Measurements from ENCODE around the gene GPR18.
A peak's percentile ranks its signal among the peaks of the same experiment; 100 is the strongest.
"Not testable (repeated sequence)": the region's sequence is repeated elsewhere in the genome, so short reads cannot be mapped to it uniquely, and the experiment has no call there.

The GPR18 gene

DNA sequence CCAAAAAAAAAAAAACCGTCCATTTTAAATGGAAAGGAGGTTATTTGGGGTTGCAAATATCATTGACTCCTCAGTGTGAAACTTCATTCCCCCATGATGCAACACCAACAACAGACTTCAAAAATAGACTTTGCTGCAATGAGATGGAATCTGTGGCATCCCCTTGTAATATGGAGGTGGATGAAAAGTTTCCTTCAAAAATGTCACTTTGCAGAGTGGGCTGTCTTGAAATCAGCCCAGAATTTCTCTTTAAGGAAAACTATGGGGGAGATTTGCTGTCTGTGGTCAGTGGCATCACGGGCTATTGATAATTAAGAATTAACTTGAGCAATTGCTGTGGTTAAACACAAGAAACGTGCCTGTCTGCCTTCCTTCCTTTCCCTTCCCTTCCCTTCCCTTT, 1.5 kb downstream of the GPR18 start:
- intact Hi-C loops (cut with micrococcal nuclease) = loop anchor here (5.0 kb wide), 1 partner anchor 34 kb away; no protein-coding TSS in a partner anchor
- Mint-ChIP-seq H3K4me3 (no peak overlapping the region), H3K27me3 (no peaks in the 10 kb centered on the region), H3K9me3 (no peaks in the 10 kb centered on the region), H3K27ac (no peak overlapping the region), H3K36me3 (ENCODE audit: low read depth) (peaks cover 21% of the 10 kb centered on the region), H3K4me1 (ENCODE audit: low read depth) (peaks cover 50% of the 10 kb centered on the region)

DNA sequence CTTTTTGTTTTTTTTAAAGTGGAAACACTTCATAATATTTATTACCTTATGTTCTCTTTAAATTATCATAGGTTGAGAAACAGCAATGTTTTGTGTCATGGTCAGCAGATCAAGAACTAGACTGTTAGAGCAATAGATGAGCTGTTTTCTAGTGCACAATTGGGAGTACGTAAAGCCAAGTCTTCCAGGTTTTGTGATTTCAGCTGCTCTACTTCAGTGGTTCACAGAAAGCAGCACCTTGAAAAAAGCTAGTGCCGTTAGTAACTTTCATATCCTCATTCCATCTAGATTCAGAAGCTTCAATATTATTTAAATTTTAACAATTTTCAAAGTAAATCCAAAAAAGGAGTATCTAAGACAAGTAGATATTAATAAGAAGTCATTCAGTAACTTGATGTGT, 1.9 kb downstream of the GPR18 start:
- Mint-ChIP-seq H3K4me3 (no peak overlapping the region), H3K9me3 (no peaks in the 10 kb centered on the region), H3K4me1 (ENCODE audit: low read depth) (peaks cover 52% of the 10 kb centered on the region), H3K36me3 (ENCODE audit: low read depth) (peaks cover 21% of the 10 kb centered on the region), H3K27me3 (no peaks in the 10 kb centered on the region), H3K27ac (no peak overlapping the region)
- intact Hi-C loops (cut with micrococcal nuclease) = loop anchor here (5.0 kb wide), 1 partner anchor 34 kb away; no protein-coding TSS in a partner anchor

DNA sequence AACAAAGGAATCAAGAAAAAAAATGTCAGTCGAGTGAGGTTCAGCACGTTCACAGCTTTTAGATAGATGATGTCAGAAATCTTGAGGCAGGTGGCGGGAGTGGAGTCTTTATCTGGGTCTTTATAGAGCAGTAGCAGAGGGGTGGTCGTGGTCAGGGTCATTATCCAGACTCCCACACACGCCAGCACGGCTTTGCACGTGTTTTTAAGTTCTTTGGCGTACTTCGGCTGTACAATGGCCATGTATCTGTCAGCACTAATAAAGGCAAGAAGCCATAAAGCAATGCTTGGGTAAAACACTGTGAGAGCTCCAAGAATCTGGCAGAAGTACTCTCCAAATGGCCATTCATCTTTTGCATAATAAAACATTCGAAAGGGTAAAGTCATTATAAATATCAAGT, 2.9 kb downstream of the GPR18 start:
- no peak overlapping the region for H3K4me3 Mint-ChIP-seq
- intact Hi-C loops (cut with micrococcal nuclease) = loop anchor here (5.0 kb wide), 1 partner anchor 33 kb away; no protein-coding TSS in a partner anchor
- H3K27me3 Mint-ChIP-seq = no peaks in the 10 kb centered on the region
- H3K9me3 Mint-ChIP-seq = no peaks in the 10 kb centered on the region
- peaks cover 48% of the 10 kb centered on the region for H3K4me1 Mint-ChIP-seq (ENCODE audit: low read depth)
- H3K27ac Mint-ChIP-seq = no peak overlapping the region
- peaks cover 28% of the 10 kb centered on the region for H3K36me3 Mint-ChIP-seq (ENCODE audit: low read depth)

DNA sequence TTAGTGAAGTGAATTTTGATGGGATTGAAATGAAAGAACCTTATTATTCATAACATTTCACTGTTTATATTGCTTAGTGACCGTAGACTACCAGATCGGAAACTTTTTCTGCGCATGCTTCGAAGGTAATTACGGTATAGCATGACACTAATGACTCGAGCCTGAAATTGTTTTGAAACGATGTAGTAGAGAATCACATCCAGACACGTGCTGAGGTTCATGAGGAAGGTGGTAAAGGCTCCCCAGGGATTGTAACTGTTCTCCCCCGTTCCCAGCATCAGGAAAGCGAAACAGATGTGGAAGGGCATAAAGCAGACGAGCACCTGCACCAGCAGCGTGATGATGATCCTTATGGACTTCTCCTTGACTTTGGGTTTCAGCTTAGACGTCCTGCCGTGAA, 3.3 kb downstream of the GPR18 start:
- peaks cover 25% of the 10 kb centered on the region for H3K36me3 Mint-ChIP-seq (ENCODE audit: low read depth)
- H3K4me1 Mint-ChIP-seq (ENCODE audit: low read depth) = peaks cover 45% of the 10 kb centered on the region
- H3K27me3 Mint-ChIP-seq = no peaks in the 10 kb centered on the region
- H3K9me3 Mint-ChIP-seq = no peaks in the 10 kb centered on the region
- H3K4me3 Mint-ChIP-seq = no peak overlapping the region
- H3K27ac Mint-ChIP-seq = no peak overlapping the region
- intact Hi-C loops (cut with micrococcal nuclease) = loop anchor here (5.0 kb wide), 1 partner anchor 33 kb away; no protein-coding TSS in a partner anchor

DNA sequence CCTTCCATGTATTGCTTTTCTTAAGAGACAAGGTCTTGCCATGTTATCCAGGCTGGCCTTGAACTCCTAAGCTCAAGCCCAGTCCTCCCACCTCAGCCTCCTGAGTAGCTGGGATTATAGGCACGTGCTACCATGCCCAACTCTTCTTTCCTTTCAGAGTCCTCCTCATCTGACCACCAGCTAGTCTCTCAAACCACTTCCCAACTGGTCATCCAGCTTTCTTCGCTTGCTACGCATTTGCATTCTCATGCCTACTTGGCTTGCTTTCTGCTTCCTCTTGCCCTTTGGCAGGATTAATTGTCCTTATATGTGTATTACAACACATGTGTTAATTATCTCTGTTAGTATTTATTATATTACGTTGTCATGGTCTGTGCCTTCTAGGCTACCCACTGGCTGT, 6.3 kb downstream of the GPR18 start:
- H3K9me3 Mint-ChIP-seq = no peaks in the 10 kb centered on the region
- H3K4me1 Mint-ChIP-seq (ENCODE audit: low read depth) = peaks cover 32% of the 10 kb centered on the region
- H3K36me3 Mint-ChIP-seq (ENCODE audit: low read depth) = peaks cover 48% of the 10 kb centered on the region
- H3K27ac Mint-ChIP-seq = peak overlapping the region; percentile 74
- intact Hi-C loops (cut with micrococcal nuclease) = no loop called here
- H3K4me3 Mint-ChIP-seq = no peak overlapping the region
- no peaks in the 10 kb centered on the region for H3K27me3 Mint-ChIP-seq

DNA sequence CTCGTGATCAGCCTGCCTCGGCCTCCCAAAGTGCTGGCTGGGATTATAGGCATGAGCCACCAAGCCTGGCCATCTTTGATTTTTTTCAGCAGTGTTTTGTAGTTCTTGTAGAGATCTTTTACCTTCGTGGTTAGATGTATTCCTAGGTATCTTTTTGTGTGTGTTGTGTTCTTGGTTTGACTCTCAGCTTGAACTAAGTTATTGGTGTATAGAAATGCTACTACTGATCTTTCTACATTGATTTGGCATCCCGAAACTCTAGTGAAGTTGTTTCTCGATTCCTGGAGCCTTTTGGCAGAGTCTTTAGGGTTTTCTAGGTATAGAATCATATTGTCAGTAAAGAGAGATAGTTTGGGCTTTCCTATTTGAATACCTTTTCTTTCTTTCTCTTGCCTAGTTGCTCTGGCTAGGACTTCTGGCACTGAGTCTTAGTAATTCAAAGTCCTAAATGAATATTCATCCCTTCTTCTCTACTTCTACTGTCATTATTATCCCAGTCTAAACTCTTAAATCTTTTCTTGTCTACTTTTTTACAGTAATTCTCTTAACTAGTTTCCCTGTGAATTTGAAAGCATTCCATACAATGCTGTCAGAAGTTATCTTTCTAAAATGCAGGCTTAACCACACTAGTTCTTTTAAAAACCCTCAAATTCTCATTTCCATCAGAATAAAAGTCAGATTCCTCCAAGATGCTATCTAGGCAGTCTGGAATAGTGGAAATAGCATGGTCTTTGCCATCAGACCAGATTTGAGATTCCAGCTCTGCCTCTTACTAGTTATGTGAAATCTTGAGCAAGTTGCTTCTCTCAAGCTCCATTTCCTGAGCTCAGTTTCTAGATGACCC, 7.0 kb downstream of the GPR18 start:
- peaks cover 48% of the 10 kb centered on the region for H3K36me3 Mint-ChIP-seq (ENCODE audit: low read depth)
- no peaks in the 10 kb centered on the region for H3K9me3 Mint-ChIP-seq
- no peak overlapping the region for H3K4me3 Mint-ChIP-seq
- intact Hi-C loops (cut with micrococcal nuclease) = no loop called here
- H3K4me1 Mint-ChIP-seq (ENCODE audit: low read depth) = peaks cover 27% of the 10 kb centered on the region
- H3K27ac Mint-ChIP-seq = peak overlapping the region; percentile 74
- no peaks in the 10 kb centered on the region for H3K27me3 Mint-ChIP-seq

DNA sequence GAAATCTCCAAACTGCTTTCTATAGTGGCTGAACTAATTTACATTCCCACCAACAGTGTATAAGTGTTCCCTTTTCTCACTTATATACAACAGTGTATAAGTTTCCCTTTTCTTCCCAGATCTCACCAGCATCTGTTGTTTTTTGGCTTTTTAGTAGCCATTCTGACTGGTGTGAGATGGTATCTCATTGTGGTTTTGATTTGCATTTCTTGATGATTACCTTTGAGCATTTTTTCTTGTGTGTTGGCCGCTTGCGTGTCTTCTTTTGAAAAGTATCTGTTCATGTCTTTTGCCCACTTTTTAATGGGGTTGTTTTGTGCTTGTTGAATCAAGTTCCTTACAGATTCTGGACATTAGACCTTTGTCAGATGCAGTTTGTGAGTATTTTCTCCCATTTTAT, 8.6 kb downstream of the GPR18 start:
- H3K9me3 Mint-ChIP-seq; H3K27ac Mint-ChIP-seq; H3K4me3 Mint-ChIP-seq; H3K27me3 Mint-ChIP-seq; intact Hi-C loops (cut with micrococcal nuclease): not testable (repeated sequence)
- H3K4me1 Mint-ChIP-seq (ENCODE audit: low read depth) = peaks cover 21% of the 10 kb centered on the region
- H3K36me3 Mint-ChIP-seq (ENCODE audit: low read depth) = peaks cover 51% of the 10 kb centered on the region

DNA sequence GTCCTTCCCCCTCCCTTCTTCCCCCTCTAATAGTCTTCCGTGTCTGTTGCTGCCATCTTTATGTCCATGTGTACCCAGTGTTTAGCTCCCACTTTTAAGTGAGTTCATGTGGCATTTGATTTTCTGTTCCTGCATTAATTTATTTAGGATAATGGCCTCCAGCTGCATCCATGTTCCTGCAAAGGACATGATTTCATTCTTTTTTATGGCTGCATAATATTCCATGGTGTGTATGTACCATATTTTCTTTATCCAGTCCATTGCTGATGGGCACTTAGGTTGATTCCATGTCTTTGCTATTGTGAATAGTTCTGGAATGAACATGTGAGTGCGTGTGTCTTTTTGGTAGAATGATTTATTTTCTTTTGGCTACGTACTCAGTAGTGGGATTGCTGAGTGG, 9.0 kb downstream of the GPR18 start:
- H3K27ac Mint-ChIP-seq; intact Hi-C loops (cut with micrococcal nuclease): not testable (repeated sequence)

DNA sequence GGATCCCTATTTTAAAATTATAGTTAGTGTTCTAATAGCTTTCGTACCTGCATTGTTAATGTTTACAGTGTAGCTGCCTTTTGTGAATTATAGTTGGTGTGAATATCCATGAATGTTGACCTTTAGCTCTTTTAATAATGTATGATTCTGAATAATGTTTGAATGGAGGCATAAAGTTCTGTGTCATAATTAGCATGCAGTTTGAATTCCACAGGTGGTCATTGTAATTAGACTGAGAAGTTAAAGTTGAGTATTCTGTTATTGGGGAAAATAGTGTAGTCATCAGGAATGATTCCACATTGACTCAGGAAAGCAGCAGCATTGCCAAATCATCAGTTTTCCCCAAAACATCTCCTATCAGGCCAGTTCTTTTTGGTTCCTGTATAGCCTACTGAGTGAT, 12.1 kb downstream of the GPR18 start:
- Mint-ChIP-seq H3K27me3 (no peaks in the 10 kb centered on the region), H3K27ac (no peak overlapping the region), H3K36me3 (ENCODE audit: low read depth) (peaks cover 61% of the 10 kb centered on the region), H3K4me3 (no peak overlapping the region), H3K9me3 (no peaks in the 10 kb centered on the region), H3K4me1 (ENCODE audit: low read depth) (peaks cover 8% of the 10 kb centered on the region)
- intact Hi-C loops (cut with micrococcal nuclease) = no loop called here

More for the DNA sequence above, 9.0 kb downstream of the GPR18 start:
- peaks cover 21% of the 10 kb centered on the region for H3K4me1 Mint-ChIP-seq (ENCODE audit: low read depth)
- H3K27me3 Mint-ChIP-seq, H3K4me3 Mint-ChIP-seq, H3K9me3 Mint-ChIP-seq: not testable (repeated sequence)
- peaks cover 54% of the 10 kb centered on the region for H3K36me3 Mint-ChIP-seq (ENCODE audit: low read depth)

DNA sequence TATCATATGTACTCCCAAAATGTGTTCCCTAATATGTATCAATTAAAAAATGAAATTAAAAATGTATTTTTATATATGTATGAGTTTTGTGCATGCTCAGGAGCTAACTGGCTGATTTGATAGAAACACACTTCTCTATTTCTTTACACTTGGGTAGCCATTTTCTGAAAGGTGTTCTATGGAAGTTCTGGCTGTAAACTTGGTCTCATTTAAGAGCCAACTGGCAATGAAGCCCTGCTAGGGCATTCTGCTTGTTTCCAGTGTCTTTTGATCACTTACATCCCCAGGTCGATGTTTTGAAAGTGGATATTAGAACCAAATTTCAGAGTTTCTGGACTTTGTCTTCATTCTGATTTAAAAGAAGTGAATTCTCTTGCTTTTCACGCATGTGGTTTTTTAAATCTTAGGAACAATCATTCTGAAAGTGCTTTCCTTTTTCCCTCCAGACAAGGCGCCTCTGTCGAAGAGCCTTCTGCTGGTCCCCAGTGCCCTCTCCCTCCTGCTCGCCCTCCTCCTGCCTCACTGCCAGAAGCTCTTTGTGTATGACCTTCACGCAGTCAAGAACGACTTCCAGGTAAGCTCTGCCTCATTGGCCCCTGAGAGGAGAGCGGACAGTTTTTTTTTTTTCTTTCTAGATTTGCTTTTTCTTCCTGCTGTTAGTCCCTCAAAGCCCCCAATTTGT, 20.1 kb downstream of the GPR18 start:
- Mint-ChIP-seq H3K4me1 (ENCODE audit: low read depth) (peaks cover 39% of the 10 kb centered on the region), H3K36me3 (ENCODE audit: low read depth) (peaks cover 26% of the 10 kb centered on the region), H3K9me3 (no peaks in the 10 kb centered on the region), H3K4me3 (peak overlapping the region; percentile 72), H3K27ac (peak overlapping the region; percentile 80), H3K27me3 (no peaks in the 10 kb centered on the region)
- intact Hi-C loops (cut with micrococcal nuclease) = no loop called here

DNA sequence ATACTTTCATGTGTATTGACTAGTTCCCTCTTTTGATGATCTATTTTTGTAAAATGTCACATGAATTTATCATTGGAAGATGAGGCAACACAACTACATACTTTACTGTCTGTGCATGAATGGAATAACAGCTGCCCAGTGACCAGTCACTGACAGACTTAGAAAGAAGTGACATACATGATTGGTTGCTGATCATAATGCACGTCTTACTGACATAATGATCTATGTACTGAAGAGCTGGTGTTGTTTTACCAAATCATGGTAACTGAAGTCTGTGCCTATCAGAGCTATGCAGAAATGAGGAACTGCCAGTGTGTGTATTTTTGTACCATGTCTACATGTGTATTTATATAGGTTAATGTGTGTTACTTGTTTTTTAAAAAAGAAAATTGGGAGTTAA, 26.5 kb downstream of the GPR18 start:
- Mint-ChIP-seq H3K27ac (peak overlapping the region; percentile 79), H3K27me3 (no peaks in the 10 kb centered on the region), H3K4me1 (ENCODE audit: low read depth) (peaks cover 52% of the 10 kb centered on the region), H3K9me3 (no peaks in the 10 kb centered on the region), H3K36me3 (ENCODE audit: low read depth) (peaks cover 13% of the 10 kb centered on the region), H3K4me3 (no peak overlapping the region)
- intact Hi-C loops (cut with micrococcal nuclease) = loop anchor here (2.0 kb wide), 1 partner anchor 31 kb away; the partner anchor contains the start of gene UBAC2

DNA sequence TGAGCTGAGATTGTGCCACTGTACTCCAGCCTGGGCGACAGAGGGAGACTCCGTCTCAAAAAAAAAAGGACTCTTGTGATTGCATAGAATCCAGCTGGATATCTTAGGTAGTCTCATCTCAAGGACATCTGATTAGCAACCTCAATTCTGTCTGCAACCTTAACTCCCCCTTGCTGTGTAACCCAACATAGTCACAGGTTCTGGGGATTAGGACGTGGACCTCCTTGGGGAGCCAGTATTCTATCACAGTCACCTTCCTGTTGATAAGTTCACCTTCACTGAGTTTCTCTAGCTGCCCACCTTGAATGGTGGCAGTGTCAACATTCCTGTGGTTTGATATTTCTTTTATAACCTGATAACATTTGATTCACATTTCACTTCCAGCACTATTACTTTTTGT, 27.2 kb downstream of the GPR18 start:
- Mint-ChIP-seq H3K9me3 (no peaks in the 10 kb centered on the region), H3K4me3 (no peak overlapping the region), H3K4me1 (ENCODE audit: low read depth) (peaks cover 54% of the 10 kb centered on the region), H3K27me3 (no peaks in the 10 kb centered on the region), H3K27ac (peak overlapping the region; percentile 79), H3K36me3 (ENCODE audit: low read depth) (peaks cover 20% of the 10 kb centered on the region)
- intact Hi-C loops (cut with micrococcal nuclease) = loop anchor here (2.0 kb wide), 1 partner anchor 30 kb away; the partner anchor contains the start of gene UBAC2

DNA sequence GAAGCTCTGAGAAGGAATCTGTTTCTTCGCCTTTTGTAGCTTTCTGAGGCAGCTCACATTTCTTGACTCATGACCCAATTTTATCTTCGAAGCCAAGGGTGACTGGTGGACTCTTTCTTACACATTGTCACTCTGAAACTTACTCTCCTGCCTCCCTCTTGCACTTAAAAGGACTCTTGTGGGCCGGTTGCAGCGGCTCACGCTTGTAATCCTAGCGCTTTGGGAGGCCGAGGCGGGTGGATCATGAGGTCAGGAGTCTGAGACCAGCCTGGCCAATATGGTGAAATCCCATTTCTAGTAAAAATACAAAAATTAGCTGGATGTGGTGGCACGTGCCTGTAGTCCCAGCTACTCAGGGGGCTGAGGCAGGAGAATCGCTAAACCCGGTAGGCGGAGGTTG, 27.6 kb downstream of the GPR18 start:
- Mint-ChIP-seq H3K4me1 (ENCODE audit: low read depth) (peaks cover 58% of the 10 kb centered on the region), H3K27ac (peak overlapping the region; percentile 79), H3K36me3 (ENCODE audit: low read depth) (peaks cover 20% of the 10 kb centered on the region)
- intact Hi-C loops (cut with micrococcal nuclease) = loop anchor here (2.0 kb wide), 1 partner anchor 30 kb away; the partner anchor contains the start of gene UBAC2
- not testable (repeated sequence) for H3K27me3 Mint-ChIP-seq, H3K9me3 Mint-ChIP-seq, H3K4me3 Mint-ChIP-seq

All from dendritic cell treated with granulocyte-macrophage colony-stimulating factor and Interleukin-4, amounts not matched to agents 40 ng/mL and 50 ng/mL, for 4 days (primary cell).